CD4-positive, alpha-beta T cell treated with Interleukin-12 subunit alpha and Interleukin-12 subunit beta, for 1 hour (primary cell): ENCODE measurements around the gene ARHGEF4.
A peak's percentile ranks its signal among the peaks of the same experiment; 100 is the strongest.

ENCODE experiments used
- DNase-seq: peaks from one replicate; pipeline ENCODE4 v3.0.0-alpha.2; 2020

ARHGEF4 gene

GRCh38 chr2:130864830-130865800, 28.4 kb downstream of the ARHGEF4 start:
- DNase-seq, result no peak

GRCh38 chr2:130869441-130870160, 32.9 kb downstream of the ARHGEF4 start:
- DNase-seq, result no peak

- no peak for DNase-seq
These were observed 33.4 kb downstream of the ARHGEF4 start for GRCh38 chr2:130870161-130870485.

- DNase-seq, result no peak
These were observed 34.1 kb downstream of the ARHGEF4 start for GRCh38 chr2:130870779-130871178.

- no peak for DNase-seq
These were observed 35.4 kb downstream of the ARHGEF4 start for GRCh38 chr2:130871843-130872740.

- DNase-seq, result no peak
These were observed 36.0 kb downstream of the ARHGEF4 start for GRCh38 chr2:130872741-130873125.

- peak; percentile 70 for DNase-seq
These were observed 37.1 kb downstream of the ARHGEF4 start for GRCh38 chr2:130873700-130874346.

- DNase-seq, result no peak
These were observed 37.8 kb downstream of the ARHGEF4 start for GRCh38 chr2:130874512-130874911.

- DNase-seq, result no peak
These were observed 39.2 kb downstream of the ARHGEF4 start for GRCh38 chr2:130875935-130876334.

- no peak for DNase-seq
These were observed 40.5 kb downstream of the ARHGEF4 start for GRCh38 chr2:130877258-130877657.

- no peak for DNase-seq
These were observed 41.6 kb downstream of the ARHGEF4 start for GRCh38 chr2:130878316-130878715.

GRCh38 chr2:130878933-130879332, 42.2 kb downstream of the ARHGEF4 start:
- no peak for DNase-seq

GRCh38 chr2:130882111-130882690, 45.5 kb downstream of the ARHGEF4 start:
- no peak for DNase-seq

GRCh38 chr2:130882991-130883390, 46.3 kb downstream of the ARHGEF4 start:
- DNase-seq, result no peak

- DNase-seq, result no peak
These were observed 46.8 kb downstream of the ARHGEF4 start for GRCh38 chr2:130883496-130883895.

GRCh38 chr2:130884013-130884412, 47.3 kb downstream of the ARHGEF4 start:
- DNase-seq, result no peak

- DNase-seq, result no peak
These were observed 47.8 kb downstream of the ARHGEF4 start for GRCh38 chr2:130884503-130884902.

GRCh38 chr2:130887643-130888042, 50.9 kb downstream of the ARHGEF4 start:
- DNase-seq, result no peak

- no peak for DNase-seq
These were observed 54.4 kb downstream of the ARHGEF4 start for GRCh38 chr2:130890941-130891669.

- DNase-seq, result no peak
These were observed 55.3 kb downstream of the ARHGEF4 start for GRCh38 chr2:130891966-130892365.
